Lower leg skin (tissue), 3 donors: ENCODE measurements around the gene DNAH14.

Source experiments
- CTCF ChIP-seq, 3 donors: fragments of 450-650 bp; IDR thresholded peaks; one replicate each; pipeline ENCODE4 v1.5.1; 2016; ENCODE audit warnings: antibody characterized with exemption in 3 of 3, mild to moderate bottlenecking in 3 of 3, moderate library complexity in 2 of 3
- POLR2A ChIP-seq, 2 donors: fragments of 450-650 bp; IDR thresholded peaks; one replicate each; pipeline ENCODE4 v1.6.1; 2016 to 2017; ENCODE audit warnings: antibody characterized with exemption in 2 of 2, mild to moderate bottlenecking in 1 of 2, moderate library complexity in 1 of 2

- TF ChIP-seq CTCF (IDR thresholded peaks at IDR 0.05) = no peak
- no peak for TF ChIP-seq POLR2A (IDR thresholded peaks at IDR 0.05)
Measured at GRCh38 chr1:225343618-225344017, 414.1 kb downstream of the DNAH14 start.
